Type B pancreatic cell (in vitro differentiated cells): ENCODE measurements around the gene PANX1. TPM values are rescaled to one million over a fixed set of nuclear protein-coding genes. Genes with fewer than 3 reads are reported as not detected.

ENCODE experiments used
- DNase-seq: peaks from one replicate; pipeline ENCODE4 v3.0.0; 2021; ENCODE audit warnings: mixed read lengths; ENCODE audit not compliant: unreplicated experiment; ENCODE audit errors: extremely low spot score
- H3K27ac Mint-ChIP-seq: 2 replicates; pipeline ENCODE4 v1.8.0; 2021; ENCODE audit warnings: mild to moderate bottlenecking, mixed read lengths
- H3K27me3 Mint-ChIP-seq: 2 replicates; pipeline ENCODE4 v1.8.0; 2021; ENCODE audit warnings: mixed read lengths
- H3K36me3 Mint-ChIP-seq: 2 replicates; pipeline ENCODE4 v1.8.0; 2021; ENCODE audit warnings: mixed read lengths
- H3K4me1 Mint-ChIP-seq: one replicate; pipeline ENCODE4 v1.8.0; 2021; ENCODE audit warnings: mixed read lengths; ENCODE audit not compliant: unreplicated experiment
- H3K4me3 Mint-ChIP-seq: 2 replicates; pipeline ENCODE4 v1.8.0; 2021; ENCODE audit warnings: mild to moderate bottlenecking, mixed read lengths
- H3K9me3 Mint-ChIP-seq: 2 replicates; pipeline ENCODE4 v1.8.0; 2021; ENCODE audit warnings: mixed read lengths
- total RNA-seq: library from RNA; stranded (reverse); gene quantifications from 2 replicates; pipeline ENCODE4 v1.2.1, GENCODE V29; 2021; ENCODE audit warnings: low replicate concordance
- TF ChIP-seq, protein P1 (sequence below): fragments of 200-600 bp; sonication (generic); conservative IDR thresholded peaks from 2 replicates; pipeline ENCODE4 v1.5.0; 2021; ENCODE audit warnings: antibody characterized with exemption, mild to moderate bottlenecking

Gene PANX1
- total RNA-seq, 1 donor from 2014 or later: 26.1 TPM

DNA sequence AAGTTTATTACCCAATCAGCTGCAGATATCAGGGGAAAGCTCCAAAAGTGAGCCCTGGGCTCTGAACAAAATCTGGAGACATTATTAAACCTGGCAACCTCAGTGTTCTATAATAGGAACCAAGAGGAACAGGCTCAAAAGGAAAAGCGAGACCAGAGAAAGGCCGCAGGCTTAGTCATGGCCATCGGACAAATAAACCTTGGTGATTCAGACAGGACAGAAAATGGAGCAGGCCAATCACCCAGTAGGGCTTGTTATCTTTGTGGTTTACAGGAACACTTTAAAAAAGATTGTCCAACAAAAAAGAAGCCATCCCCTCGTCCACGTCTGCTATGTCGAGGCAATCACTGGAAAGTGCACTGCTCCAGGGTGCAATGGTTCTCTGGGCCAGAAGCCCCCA is 7.7 kb upstream of the PANX1 start:
- H3K27ac Mint-ChIP-seq: no peak overlapping the region
- no peak for DNase-seq

DNA sequence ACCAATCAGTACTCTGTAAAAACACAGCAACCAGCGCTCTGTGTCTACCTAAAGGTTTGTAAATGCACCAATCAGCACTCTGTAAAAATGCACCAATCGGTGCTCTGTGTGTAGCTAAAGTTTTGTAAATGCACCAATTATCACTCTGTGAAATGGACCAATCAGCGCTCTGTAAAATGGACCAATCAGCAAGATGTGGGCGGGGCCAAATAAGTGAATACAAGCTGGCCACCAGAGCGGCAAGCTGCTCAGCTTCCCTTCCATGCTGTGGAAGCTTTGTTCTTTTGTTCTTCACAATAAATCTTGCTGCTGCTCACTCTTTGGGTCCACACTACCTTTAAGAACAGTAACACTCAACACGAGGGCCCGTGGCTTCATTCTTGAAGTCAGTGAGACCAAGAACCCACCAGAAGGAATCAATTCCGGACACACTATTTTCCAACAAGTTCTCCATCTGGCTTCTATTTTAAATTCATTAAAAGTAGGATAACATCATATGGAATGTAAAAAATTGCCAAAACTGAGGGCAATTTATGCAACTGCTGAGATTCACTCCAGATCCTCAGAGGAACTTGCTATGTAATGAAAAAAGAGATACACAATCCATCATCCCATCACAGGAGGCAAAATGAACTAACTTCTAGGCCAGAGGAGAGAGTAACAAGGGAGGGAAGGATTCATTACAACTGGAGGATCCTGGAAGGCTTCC is 3.1 kb upstream of the PANX1 start:
- H3K9me3 Mint-ChIP-seq: no peaks in the 10 kb centered on the region
- TF ChIP-seq, protein P1, sequence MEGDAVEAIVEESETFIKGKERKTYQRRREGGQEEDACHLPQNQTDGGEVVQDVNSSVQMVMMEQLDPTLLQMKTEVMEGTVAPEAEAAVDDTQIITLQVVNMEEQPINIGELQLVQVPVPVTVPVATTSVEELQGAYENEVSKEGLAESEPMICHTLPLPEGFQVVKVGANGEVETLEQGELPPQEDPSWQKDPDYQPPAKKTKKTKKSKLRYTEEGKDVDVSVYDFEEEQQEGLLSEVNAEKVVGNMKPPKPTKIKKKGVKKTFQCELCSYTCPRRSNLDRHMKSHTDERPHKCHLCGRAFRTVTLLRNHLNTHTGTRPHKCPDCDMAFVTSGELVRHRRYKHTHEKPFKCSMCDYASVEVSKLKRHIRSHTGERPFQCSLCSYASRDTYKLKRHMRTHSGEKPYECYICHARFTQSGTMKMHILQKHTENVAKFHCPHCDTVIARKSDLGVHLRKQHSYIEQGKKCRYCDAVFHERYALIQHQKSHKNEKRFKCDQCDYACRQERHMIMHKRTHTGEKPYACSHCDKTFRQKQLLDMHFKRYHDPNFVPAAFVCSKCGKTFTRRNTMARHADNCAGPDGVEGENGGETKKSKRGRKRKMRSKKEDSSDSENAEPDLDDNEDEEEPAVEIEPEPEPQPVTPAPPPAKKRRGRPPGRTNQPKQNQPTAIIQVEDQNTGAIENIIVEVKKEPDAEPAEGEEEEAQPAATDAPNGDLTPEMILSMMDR: no peak
- H3K27me3 Mint-ChIP-seq: no peaks in the 10 kb centered on the region
- peaks cover 13% of the 10 kb centered on the region for H3K4me1 Mint-ChIP-seq
- H3K4me3 Mint-ChIP-seq: peak overlapping the region; percentile 2
- no peak for DNase-seq
- peaks cover 5% of the 10 kb centered on the region for H3K36me3 Mint-ChIP-seq
- no peak overlapping the region for H3K27ac Mint-ChIP-seq

More for the DNA sequence above, 7.7 kb upstream of the PANX1 start:
- Mint-ChIP-seq H3K27me3 (peaks cover 13% of the 10 kb centered on the region), H3K4me1 (no peaks in the 10 kb centered on the region), H3K9me3 (no peaks in the 10 kb centered on the region), H3K36me3 (peaks cover 5% of the 10 kb centered on the region), H3K4me3 (no peak overlapping the region)
- TF ChIP-seq, protein P1: no peak

DNA sequence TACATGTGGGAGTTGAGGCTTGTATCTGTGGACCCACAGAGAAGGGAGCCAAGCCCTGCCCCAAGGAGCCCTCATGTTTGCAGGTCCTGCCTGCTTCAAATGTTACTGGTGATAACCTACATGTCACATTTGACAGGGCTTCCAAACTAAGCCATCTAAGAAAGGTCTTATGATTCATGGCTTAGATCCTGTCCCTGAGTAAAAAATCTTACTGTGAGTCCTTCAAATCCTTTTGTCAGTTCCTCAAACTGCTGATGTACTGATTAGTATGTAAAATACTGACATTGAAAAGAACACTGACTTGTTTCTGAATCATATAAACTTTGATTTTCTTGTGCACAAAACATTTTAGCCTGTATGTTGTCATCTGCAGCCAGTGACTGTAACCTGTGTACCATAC is 1.0 kb upstream of the PANX1 start:
- peak overlapping the region; percentile 98 for H3K27ac Mint-ChIP-seq
- DNase-seq: no peak
- no peaks in the 10 kb centered on the region for H3K27me3 Mint-ChIP-seq
- H3K4me1 Mint-ChIP-seq: peaks cover 13% of the 10 kb centered on the region
- H3K36me3 Mint-ChIP-seq: peaks cover 5% of the 10 kb centered on the region
- no peak overlapping the region for H3K4me3 Mint-ChIP-seq
- no peaks in the 10 kb centered on the region for H3K9me3 Mint-ChIP-seq
- TF ChIP-seq, protein P1: no peak

DNA sequence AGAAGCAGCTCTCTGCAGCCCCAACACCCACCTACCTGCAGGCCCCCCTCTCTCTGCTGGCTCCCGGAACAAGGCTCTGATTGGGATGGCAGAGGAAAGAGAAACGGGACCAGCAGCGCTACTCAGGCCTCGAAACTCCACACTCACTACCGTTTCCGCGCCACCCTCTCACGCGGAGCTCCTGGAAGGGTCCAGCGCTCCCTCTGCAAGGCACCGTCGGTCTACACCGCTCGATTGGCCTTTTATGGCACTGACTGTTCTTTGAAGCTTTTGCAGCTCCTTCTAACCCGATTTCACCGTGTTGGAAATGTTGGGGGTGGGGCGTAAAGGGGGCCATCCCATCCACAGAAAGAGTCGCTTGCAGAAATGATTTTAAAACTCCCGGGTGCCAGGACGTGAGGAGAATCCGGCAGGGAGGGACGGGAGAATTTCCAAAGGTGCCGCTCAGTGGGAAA is 323 bp upstream of the PANX1 start:
- TF ChIP-seq, protein P1: peak; percentile 6
- H3K9me3 Mint-ChIP-seq: no peaks in the 10 kb centered on the region
- peak overlapping the region; percentile 98 for H3K27ac Mint-ChIP-seq
- no peak overlapping the region for H3K4me3 Mint-ChIP-seq
- peaks cover 5% of the 10 kb centered on the region for H3K36me3 Mint-ChIP-seq
- peaks cover 15% of the 10 kb centered on the region for H3K4me1 Mint-ChIP-seq
- H3K27me3 Mint-ChIP-seq: no peaks in the 10 kb centered on the region
- DNase-seq: no peak

DNA sequence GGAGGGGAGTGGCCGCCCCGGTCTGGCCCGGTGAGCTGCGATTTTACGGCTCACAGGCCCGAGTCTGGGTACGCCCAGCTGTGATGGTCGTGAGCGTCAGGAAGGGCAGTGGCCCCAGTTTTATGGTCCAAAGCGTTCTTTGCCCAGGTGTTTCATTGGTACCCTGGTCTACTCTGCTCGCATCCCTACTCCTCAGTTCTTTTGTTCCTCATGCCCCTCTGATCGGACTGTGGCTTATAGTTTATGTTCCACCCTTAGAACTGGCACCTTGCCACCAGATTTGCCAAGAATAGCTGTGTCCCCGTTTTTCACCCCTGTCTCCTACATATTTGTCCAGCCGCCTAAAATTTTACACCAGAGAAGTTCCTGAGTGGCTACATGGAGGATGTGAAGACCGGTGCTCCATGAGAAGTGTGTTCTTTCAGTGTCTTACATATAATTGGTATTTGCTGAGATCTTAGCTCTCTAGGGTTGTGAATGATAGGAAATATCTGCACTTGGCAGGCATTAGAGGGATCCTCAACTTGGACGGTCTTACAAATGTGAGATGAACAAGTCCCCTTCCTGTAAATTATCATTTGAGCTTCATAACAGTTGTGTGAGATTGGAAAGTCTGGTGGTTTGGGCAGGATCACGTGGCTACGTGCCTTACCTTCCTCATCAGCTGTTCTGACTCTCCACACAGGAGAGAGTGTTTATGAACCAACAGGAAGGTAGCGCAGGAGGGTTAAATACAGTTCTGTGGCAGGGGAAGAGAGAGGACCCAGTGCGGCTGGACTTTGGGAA is 1.1 kb downstream of the PANX1 start:
- TF ChIP-seq, protein P1: no peak
- Mint-ChIP-seq H3K4me3 (no peak overlapping the region), H3K9me3 (no peaks in the 10 kb centered on the region), H3K4me1 (peaks cover 25% of the 10 kb centered on the region), H3K27ac (no peak overlapping the region), H3K36me3 (no peaks in the 10 kb centered on the region), H3K27me3 (no peaks in the 10 kb centered on the region)
- no peak for DNase-seq
